ENCODE measurements around the gene ARHGAP22.

The ARHGAP22 gene

DNA sequence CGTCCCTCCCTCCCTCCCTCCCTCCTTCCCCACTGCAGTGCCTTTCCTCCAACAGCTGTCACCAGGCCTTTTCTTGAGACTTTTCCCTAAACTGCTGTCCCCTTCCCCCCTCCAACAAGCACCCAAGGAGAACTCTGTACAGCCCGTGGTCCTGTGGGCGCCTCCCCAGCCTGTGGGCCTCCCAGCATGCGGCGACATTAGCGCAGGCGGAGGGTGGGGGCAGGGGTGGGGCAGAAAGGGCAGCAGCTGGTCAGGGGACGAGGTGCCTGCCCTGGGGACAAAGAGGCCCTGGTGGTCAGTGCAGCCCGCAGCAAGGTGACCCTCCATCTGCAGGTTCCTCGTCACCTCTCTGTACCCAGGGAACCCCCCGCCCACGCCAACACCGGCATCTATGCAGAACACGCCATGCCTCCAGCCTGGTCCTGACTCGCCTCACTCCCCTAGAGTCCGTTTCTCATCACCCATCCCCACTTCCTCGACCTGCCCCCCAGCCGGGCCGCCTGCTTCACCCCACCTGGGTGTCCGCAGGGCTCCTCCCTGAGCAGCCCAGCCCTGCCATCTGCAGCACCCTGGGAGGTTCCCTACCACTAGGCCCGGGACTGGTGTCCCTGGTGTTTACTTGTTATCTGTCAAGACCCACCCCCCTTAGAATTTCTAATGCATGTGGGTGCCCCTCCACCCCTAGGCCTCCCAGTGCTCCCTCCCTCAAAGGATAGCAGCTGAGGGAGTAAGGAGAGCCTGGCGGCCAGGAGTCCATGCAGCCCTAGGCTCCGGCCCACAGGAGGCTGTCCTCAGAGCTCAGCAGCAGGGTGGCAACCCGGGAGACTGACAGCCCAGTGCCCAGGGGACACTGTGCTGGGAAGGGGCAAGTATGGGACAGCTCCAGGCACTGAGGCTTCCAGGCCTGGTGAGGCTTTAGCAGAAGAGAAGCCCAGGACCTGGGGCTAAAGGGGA is 147.8 kb downstream of the ARHGAP22 start:
- Histone ChIP-seq H2AFZ (ENCODE audit: low read length) (no peak overlapping the region), H3K27me3 (replicated peaks; ENCODE audit: insufficient read depth, low read length) (no peaks in the 10 kb centered on the region), H3K9me2 (replicated peaks; ENCODE audit: insufficient read depth, low read length) (no peaks in the 10 kb centered on the region), H4K20me1 (ENCODE audit: insufficient read depth, low read length) (no peaks in the 10 kb centered on the region), H3K79me2 (ENCODE audit: low read length) (no peaks in the 10 kb centered on the region), H3K9me3 (replicated peaks; ENCODE audit: insufficient read depth, low read length) (no peaks in the 10 kb centered on the region), H3K36me3 (replicated peaks; ENCODE audit: insufficient read depth, low read length) (no peaks in the 10 kb centered on the region), H3K4me1 (ENCODE audit: low read length) (no peaks in the 10 kb centered on the region), H3K27ac (ENCODE audit: low read length) (no peak overlapping the region), H3F3A (ENCODE audit: insufficient read depth, low read length) (no peaks in the 10 kb centered on the region), H3K4me3 (ENCODE audit: low read length) (no peak overlapping the region), H3K9ac (ENCODE audit: low read length) (no peak overlapping the region), H3K4me2 (ENCODE audit: low read depth, low read length) (no peak overlapping the region)
- TF ChIP-seq, protein P1, sequence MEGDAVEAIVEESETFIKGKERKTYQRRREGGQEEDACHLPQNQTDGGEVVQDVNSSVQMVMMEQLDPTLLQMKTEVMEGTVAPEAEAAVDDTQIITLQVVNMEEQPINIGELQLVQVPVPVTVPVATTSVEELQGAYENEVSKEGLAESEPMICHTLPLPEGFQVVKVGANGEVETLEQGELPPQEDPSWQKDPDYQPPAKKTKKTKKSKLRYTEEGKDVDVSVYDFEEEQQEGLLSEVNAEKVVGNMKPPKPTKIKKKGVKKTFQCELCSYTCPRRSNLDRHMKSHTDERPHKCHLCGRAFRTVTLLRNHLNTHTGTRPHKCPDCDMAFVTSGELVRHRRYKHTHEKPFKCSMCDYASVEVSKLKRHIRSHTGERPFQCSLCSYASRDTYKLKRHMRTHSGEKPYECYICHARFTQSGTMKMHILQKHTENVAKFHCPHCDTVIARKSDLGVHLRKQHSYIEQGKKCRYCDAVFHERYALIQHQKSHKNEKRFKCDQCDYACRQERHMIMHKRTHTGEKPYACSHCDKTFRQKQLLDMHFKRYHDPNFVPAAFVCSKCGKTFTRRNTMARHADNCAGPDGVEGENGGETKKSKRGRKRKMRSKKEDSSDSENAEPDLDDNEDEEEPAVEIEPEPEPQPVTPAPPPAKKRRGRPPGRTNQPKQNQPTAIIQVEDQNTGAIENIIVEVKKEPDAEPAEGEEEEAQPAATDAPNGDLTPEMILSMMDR (IDR thresholded peaks at IDR 0.05; ENCODE audit: low read length), result no peak
- TF ChIP-seq EZH2phosphoT487 (IDR thresholded peaks at IDR 0.05; ENCODE audit: low read length) (no peak), EZH2 (optimal IDR thresholded peaks at IDR 0.05; ENCODE audit: low read depth, low read length) (no peak)
- DNase-seq, result no peak

DNA sequence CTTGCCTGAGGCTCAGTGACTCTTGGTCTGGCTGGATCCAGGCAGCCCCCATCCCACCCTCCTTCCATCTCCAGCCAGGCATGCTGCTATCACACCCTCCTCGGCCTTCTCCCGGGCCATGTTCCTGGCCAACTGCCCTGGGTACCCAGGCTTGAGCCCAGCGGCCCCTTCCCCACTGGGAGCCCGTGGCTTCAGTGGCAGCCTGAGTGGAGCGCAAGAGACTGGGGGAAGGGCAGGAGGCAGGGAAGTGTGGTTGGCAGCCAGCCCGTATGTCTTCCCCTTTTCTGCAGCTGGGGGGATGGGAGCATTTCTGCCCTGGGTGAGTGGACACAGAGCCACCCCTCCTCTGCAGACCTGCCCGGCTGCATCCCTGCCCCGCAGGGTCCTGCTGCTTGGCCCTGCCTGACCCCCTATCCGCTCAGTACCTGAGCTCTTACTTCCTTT is 148.5 kb downstream of the ARHGAP22 start:
- Histone ChIP-seq H3K4me1 (ENCODE audit: low read length) (no peaks in the 10 kb centered on the region), H4K20me1 (ENCODE audit: insufficient read depth, low read length) (no peaks in the 10 kb centered on the region), H3F3A (ENCODE audit: insufficient read depth, low read length) (no peaks in the 10 kb centered on the region), H3K9ac (ENCODE audit: low read length) (no peak overlapping the region), H3K9me2 (replicated peaks; ENCODE audit: insufficient read depth, low read length) (no peaks in the 10 kb centered on the region), H3K27ac (ENCODE audit: low read length) (no peak overlapping the region), H3K9me3 (replicated peaks; ENCODE audit: insufficient read depth, low read length) (no peaks in the 10 kb centered on the region), H2AFZ (ENCODE audit: low read length) (no peak overlapping the region), H3K27me3 (replicated peaks; ENCODE audit: insufficient read depth, low read length) (no peaks in the 10 kb centered on the region), H3K79me2 (ENCODE audit: low read length) (no peaks in the 10 kb centered on the region), H3K4me2 (ENCODE audit: low read depth, low read length) (no peak overlapping the region), H3K4me3 (ENCODE audit: low read length) (no peak overlapping the region), H3K36me3 (replicated peaks; ENCODE audit: insufficient read depth, low read length) (no peaks in the 10 kb centered on the region)
- TF ChIP-seq, protein P1 (IDR thresholded peaks at IDR 0.05; ENCODE audit: low read length), result no peak
- no peak for TF ChIP-seq EZH2phosphoT487 (IDR thresholded peaks at IDR 0.05; ENCODE audit: low read length)
- no peak for TF ChIP-seq EZH2 (optimal IDR thresholded peaks at IDR 0.05; ENCODE audit: low read depth, low read length)
- DNase-seq, result no peak

DNA sequence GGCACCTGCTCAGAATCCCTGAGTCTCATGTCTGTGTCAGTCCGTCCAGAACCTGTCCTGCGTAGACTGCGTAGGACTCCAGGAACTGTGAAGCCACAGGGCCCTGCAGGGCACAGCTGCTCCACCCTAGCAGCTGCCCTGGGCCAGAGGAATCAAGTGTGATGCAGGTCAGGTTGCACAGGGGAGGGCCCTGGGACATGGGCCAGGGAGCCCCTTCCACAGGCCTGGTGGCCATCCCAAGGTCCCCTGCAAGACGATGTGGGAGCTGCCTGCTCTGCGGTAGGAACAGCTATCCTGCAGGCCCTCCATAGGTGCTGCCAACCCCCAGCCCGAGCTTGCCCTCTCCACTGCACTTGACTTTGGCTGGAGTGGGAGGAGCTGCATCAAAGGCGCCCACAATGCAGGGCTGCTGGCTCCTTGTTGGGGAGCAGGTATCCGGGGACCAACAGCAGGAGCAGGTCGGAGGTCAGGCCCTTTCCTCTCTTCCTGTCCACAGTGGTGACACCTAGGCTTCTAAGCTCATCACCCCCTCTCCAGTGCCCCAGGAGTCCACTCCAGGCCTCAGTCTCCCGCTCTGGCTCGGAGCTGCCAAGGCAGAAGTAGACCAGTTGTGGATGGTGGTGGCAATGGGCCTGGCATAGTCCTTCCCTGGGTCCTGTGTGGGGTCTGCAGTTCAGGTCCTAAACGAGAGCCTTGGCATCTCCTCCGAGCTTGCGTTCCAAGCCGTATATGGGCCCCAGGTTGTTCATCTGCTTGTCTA is 149.3 kb downstream of the ARHGAP22 start:
- H3K4me1 ChIP-seq (ENCODE audit: low read length), result no peaks in the 10 kb centered on the region
- no peak overlapping the region for H2AFZ ChIP-seq (ENCODE audit: low read length)
- H3K36me3 ChIP-seq (replicated peaks; ENCODE audit: insufficient read depth, low read length), result no peaks in the 10 kb centered on the region
- no peak overlapping the region for H3K4me2 ChIP-seq (ENCODE audit: low read depth, low read length)
- no peaks in the 10 kb centered on the region for H4K20me1 ChIP-seq (ENCODE audit: insufficient read depth, low read length)
- no peak for DNase-seq
- no peaks in the 10 kb centered on the region for H3K79me2 ChIP-seq (ENCODE audit: low read length)
- no peaks in the 10 kb centered on the region for H3K9me3 ChIP-seq (replicated peaks; ENCODE audit: insufficient read depth, low read length)
- TF ChIP-seq EZH2 (optimal IDR thresholded peaks at IDR 0.05; ENCODE audit: low read depth, low read length), result no peak
- TF ChIP-seq, protein P1 (IDR thresholded peaks at IDR 0.05; ENCODE audit: low read length), result no peak
- TF ChIP-seq EZH2phosphoT487 (IDR thresholded peaks at IDR 0.05; ENCODE audit: low read length), result no peak
- H3K9me2 ChIP-seq (replicated peaks; ENCODE audit: insufficient read depth, low read length), result no peaks in the 10 kb centered on the region
- no peak overlapping the region for H3K9ac ChIP-seq (ENCODE audit: low read length)
- H3K27me3 ChIP-seq (replicated peaks; ENCODE audit: insufficient read depth, low read length), result no peaks in the 10 kb centered on the region
- H3K4me3 ChIP-seq (ENCODE audit: low read length), result no peak overlapping the region
- H3K27ac ChIP-seq (ENCODE audit: low read length), result no peak overlapping the region
- H3F3A ChIP-seq (ENCODE audit: insufficient read depth, low read length), result no peaks in the 10 kb centered on the region

Data from MM.1S (cell line).